ENCODE measurements around the gene ECHS1.

DNA sequence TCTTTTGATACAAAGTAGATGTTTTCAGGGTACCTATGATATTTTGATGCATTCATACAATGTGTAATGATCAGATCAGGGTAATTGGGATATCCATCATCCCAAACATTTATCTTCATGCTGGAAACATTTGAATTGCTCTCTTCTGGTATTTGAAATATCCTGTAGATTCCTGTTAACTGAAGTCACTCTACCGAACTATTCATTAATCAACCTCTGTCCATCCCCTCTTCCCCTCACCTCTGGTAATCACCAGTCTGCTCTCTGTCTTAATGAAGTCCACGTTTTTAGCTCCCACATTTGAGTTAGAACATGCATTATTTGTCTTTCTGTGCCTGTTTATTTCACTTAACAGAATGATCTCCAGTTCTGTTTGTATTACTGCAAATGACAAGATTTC, 32.1 kb upstream of the ECHS1 start:
- TF ChIP-seq YY1 (tag by site-specific recombination; IDR thresholded peaks at IDR 0.05), result no peak
- TF ChIP-seq, protein P1, sequence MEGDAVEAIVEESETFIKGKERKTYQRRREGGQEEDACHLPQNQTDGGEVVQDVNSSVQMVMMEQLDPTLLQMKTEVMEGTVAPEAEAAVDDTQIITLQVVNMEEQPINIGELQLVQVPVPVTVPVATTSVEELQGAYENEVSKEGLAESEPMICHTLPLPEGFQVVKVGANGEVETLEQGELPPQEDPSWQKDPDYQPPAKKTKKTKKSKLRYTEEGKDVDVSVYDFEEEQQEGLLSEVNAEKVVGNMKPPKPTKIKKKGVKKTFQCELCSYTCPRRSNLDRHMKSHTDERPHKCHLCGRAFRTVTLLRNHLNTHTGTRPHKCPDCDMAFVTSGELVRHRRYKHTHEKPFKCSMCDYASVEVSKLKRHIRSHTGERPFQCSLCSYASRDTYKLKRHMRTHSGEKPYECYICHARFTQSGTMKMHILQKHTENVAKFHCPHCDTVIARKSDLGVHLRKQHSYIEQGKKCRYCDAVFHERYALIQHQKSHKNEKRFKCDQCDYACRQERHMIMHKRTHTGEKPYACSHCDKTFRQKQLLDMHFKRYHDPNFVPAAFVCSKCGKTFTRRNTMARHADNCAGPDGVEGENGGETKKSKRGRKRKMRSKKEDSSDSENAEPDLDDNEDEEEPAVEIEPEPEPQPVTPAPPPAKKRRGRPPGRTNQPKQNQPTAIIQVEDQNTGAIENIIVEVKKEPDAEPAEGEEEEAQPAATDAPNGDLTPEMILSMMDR (tag by site-specific recombination; IDR thresholded peaks at IDR 0.05), result no peak
- TF ChIP-seq ZNF626 (tag by site-specific recombination; IDR thresholded peaks at IDR 0.05), result no peak
- no peak for TF ChIP-seq ZNF24 (tag by site-specific recombination; IDR thresholded peaks at IDR 0.05)
- no peak for TF ChIP-seq ZNF274 (IDR thresholded peaks at IDR 0.05; ENCODE audit: low read length)
- TF ChIP-seq ZNF274 (tag by site-specific recombination; IDR thresholded peaks at IDR 0.05; ENCODE audit: borderline replicate concordance), result no peak
- TF ChIP-seq ZNF521 (tag by site-specific recombination; IDR thresholded peaks at IDR 0.05), result no peak
- TF ChIP-seq ZNF433 (tag by site-specific recombination; IDR thresholded peaks at IDR 0.05; ENCODE audit: low read depth), result no peak
- TF ChIP-seq MEIS1 (CRISPR knock-in tag; IDR thresholded peaks at IDR 0.05; ENCODE audit: borderline replicate concordance), result no peak
- TF ChIP-seq ZNF48 (tag by site-specific recombination; IDR thresholded peaks at IDR 0.05), result no peak
